GM21381 (cell line): ENCODE results near the gene CALHM4.
"Not testable (repeated sequence)": the region's sequence is repeated elsewhere in the genome, so short reads cannot be mapped to it uniquely, and the experiment has no call there.

ENCODE experiments used
- ATAC-seq: cut with Tn5 transposase; IDR thresholded peaks from one replicate; pipeline ENCODE4 v1.9.1; 2021; ENCODE audit warnings: mild to moderate bottlenecking, moderate library complexity; ENCODE audit not compliant: unreplicated experiment

CALHM4 gene

GRCh38 chr6:116572162-116572561 lies 18.6 kb downstream of the CALHM4 start:
- no peak for ATAC-seq

GRCh38 chr6:116575227-116575626 lies 21.7 kb downstream of the CALHM4 start:
- no peak for ATAC-seq

GRCh38 chr6:116577486-116577885 lies 23.9 kb downstream of the CALHM4 start:
- no peak for ATAC-seq

GRCh38 chr6:116578335-116578734 lies 24.8 kb downstream of the CALHM4 start:
- ATAC-seq, result no peak

- no peak for ATAC-seq
Observed at GRCh38 chr6:116579143-116579542, 25.6 kb downstream of the CALHM4 start.

GRCh38 chr6:116580198-116580597 lies 26.6 kb downstream of the CALHM4 start:
- no peak for ATAC-seq

- ATAC-seq, result no peak
Observed at GRCh38 chr6:116586276-116586675, 32.7 kb downstream of the CALHM4 start.

GRCh38 chr6:116586738-116587137 lies 33.2 kb downstream of the CALHM4 start:
- ATAC-seq, result no peak

GRCh38 chr6:116595247-116595646 lies 41.7 kb downstream of the CALHM4 start:
- ATAC-seq, result no peak

GRCh38 chr6:116596815-116597214 lies 43.3 kb downstream of the CALHM4 start:
- ATAC-seq, result no peak

- ATAC-seq, result not testable (repeated sequence)
Observed at GRCh38 chr6:116603916-116604315, 50.4 kb downstream of the CALHM4 start.

- not testable (repeated sequence) for ATAC-seq
Observed at GRCh38 chr6:116604868-116605267, 51.3 kb downstream of the CALHM4 start.

- ATAC-seq, result no peak
Observed at GRCh38 chr6:116605935-116606334, 52.4 kb downstream of the CALHM4 start.
